Body of pancreas (tissue), 4 donors: ENCODE results near the gene JPH2.

Experiments
- POLR2A ChIP-seq, 3 donors: fragments of 450-650 bp; IDR thresholded peaks; one replicate each; pipeline ENCODE4 v1.6.1; 2016; ENCODE audit warnings: antibody characterized with exemption in 3 of 3, mild to moderate bottlenecking in 2 of 3
- TF ChIP-seq, protein P1 (sequence below), 7 experiments: fragments of 450-650 bp in 4 of 7; fragments of 200-600 bp in 3 of 7; sonication (generic) in 3 of 7; IDR thresholded peaks; one replicate each; pipeline ENCODE4 v1.5.1; 2016 to 2019; ENCODE audit warnings: antibody characterized with exemption in 7 of 7

DNA sequence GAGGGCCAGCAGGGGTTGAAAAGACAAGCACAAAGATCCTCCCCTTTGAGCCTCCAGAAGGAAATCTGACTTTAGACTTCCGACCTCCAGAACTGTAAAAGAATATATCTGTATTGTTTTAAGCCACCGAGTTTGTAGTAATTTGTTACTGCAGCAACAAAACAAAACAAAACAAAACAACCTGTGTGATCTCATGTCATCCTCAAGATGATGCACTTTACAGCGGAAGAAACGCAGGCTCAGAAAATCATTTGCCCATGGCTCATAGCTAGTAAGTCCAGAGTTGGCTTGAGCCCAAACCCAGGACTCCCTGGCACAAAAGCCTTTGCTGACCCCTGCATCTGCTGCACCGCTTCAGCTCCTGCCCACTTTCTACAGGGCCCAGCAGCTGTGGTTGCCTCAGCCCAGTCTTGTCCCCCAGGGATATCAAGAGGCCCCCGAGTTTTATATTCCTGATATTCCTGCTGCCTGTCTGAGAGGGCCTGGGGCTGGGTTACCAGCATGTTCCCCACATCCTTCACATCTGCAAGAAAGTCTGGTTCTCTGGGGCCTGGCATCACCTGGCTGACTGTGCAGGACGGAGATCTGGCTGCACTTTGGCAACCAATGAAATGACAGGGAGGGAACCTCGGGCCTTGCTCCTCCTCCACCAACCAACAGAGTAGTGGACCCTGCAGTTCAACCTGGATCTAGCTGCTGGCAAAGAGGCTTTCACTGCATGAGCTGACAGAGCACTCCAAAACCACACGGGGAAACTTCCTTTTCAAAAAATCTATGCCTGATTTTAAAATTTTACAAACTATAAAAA lies 56.9 kb downstream of the JPH2 start:
- TF ChIP-seq, protein P1, sequence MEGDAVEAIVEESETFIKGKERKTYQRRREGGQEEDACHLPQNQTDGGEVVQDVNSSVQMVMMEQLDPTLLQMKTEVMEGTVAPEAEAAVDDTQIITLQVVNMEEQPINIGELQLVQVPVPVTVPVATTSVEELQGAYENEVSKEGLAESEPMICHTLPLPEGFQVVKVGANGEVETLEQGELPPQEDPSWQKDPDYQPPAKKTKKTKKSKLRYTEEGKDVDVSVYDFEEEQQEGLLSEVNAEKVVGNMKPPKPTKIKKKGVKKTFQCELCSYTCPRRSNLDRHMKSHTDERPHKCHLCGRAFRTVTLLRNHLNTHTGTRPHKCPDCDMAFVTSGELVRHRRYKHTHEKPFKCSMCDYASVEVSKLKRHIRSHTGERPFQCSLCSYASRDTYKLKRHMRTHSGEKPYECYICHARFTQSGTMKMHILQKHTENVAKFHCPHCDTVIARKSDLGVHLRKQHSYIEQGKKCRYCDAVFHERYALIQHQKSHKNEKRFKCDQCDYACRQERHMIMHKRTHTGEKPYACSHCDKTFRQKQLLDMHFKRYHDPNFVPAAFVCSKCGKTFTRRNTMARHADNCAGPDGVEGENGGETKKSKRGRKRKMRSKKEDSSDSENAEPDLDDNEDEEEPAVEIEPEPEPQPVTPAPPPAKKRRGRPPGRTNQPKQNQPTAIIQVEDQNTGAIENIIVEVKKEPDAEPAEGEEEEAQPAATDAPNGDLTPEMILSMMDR (IDR thresholded peaks at IDR 0.05) = no peak
- no peak for TF ChIP-seq POLR2A (IDR thresholded peaks at IDR 0.05)
